SHP77 treated with DMSO at 0.1 percent for 48 hours (cell line): ENCODE measurements around the gene HSPA12A.

Experiments
- DNase-seq: peaks from one replicate; lab custom pipeline; 2025; lab: John Stamatoyannopoulos, UW

Gene HSPA12A

GRCh38 chr10:116690356-116691322 is 51.7 kb downstream of the HSPA12A start:
- DNase-seq, result no peak

- DNase-seq, result no peak
Observed at GRCh38 chr10:116689744-116690143, 52.6 kb downstream of the HSPA12A start.

- DNase-seq, result no peak
Observed at GRCh38 chr10:116688741-116689495, 53.4 kb downstream of the HSPA12A start.

- no peak for DNase-seq
Observed at GRCh38 chr10:116688241-116688711, 54.1 kb downstream of the HSPA12A start.

GRCh38 chr10:116687633-116688032 is 54.7 kb downstream of the HSPA12A start:
- DNase-seq, result no peak

- DNase-seq, result no peak
Observed at GRCh38 chr10:116686632-116687031, 55.7 kb downstream of the HSPA12A start.

GRCh38 chr10:116685807-116686206 is 56.6 kb downstream of the HSPA12A start:
- no peak for DNase-seq

- no peak for DNase-seq
Observed at GRCh38 chr10:116684781-116685180, 57.6 kb downstream of the HSPA12A start.

- no peak for DNase-seq
Observed at GRCh38 chr10:116683821-116684220, 58.5 kb downstream of the HSPA12A start.

- no peak for DNase-seq
Observed at GRCh38 chr10:116683166-116683565, 59.2 kb downstream of the HSPA12A start.

- DNase-seq, result no peak
Observed at GRCh38 chr10:116679351-116679750, 63.0 kb downstream of the HSPA12A start.

GRCh38 chr10:116676633-116677032 is 65.7 kb downstream of the HSPA12A start:
- DNase-seq, result no peak

GRCh38 chr10:116676118-116676517 is 66.2 kb downstream of the HSPA12A start:
- no peak for DNase-seq

- no peak for DNase-seq
Observed at GRCh38 chr10:116674901-116675423, 67.4 kb downstream of the HSPA12A start.

GRCh38 chr10:116673866-116674265 is 68.5 kb downstream of the HSPA12A start:
- no peak for DNase-seq

- DNase-seq, result no peak
Observed at GRCh38 chr10:116672891-116673290, 69.5 kb downstream of the HSPA12A start.

GRCh38 chr10:116671274-116671926 is 71.0 kb downstream of the HSPA12A start:
- DNase-seq, result no peak

- no peak for DNase-seq
Observed at GRCh38 chr10:116670706-116671105, 71.7 kb downstream of the HSPA12A start.

GRCh38 chr10:116669832-116670644 is 72.3 kb downstream of the HSPA12A start:
- DNase-seq, result no peak

GRCh38 chr10:116669080-116669479 is 73.3 kb downstream of the HSPA12A start:
- DNase-seq, result no peak

- DNase-seq, result no peak
Observed at GRCh38 chr10:116668446-116668845, 73.9 kb downstream of the HSPA12A start.
